HepG2 (cell line): Measurements from ENCODE around the gene GPBP1. TPM values are rescaled to one million over a fixed set of nuclear protein-coding genes. Genes with fewer than 3 reads are reported as not detected.

Experiments used
- BORCS8-MEF2B ChIP-seq: sonication (generic); formaldehyde crosslinking; IDR thresholded peaks from 2 replicates; pipeline ENCODE4 v1.8.0; 2022; ENCODE audit warnings: mild to moderate bottlenecking, missing genetic modification reagents
- CEBPB ChIP-seq: IDR thresholded peaks from 2 replicates; pipeline ENCODE4 v1.6.1; 2011; ENCODE audit warnings: low read depth, low read length, improper control_type of control experiment, borderline replicate concordance
- EHMT2 ChIP-seq: fragments of 200-600 bp; sonication (generic); IDR thresholded peaks from 2 replicates; pipeline ENCODE4 v1.7.0; 2017; ENCODE audit warnings: antibody characterized with exemption, low read depth, low read length, borderline replicate concordance
- FOXA1 ChIP-seq, 2 experiments: fragments of 450-650 bp in 1 of 2; sonication (generic) in 1 of 2; formaldehyde crosslinking in 1 of 2; IDR thresholded peaks; 2 replicates each; pipeline versions ENCODE4 v1.4.0 to v1.6.1; 2016 to 2020; ENCODE audit warnings: missing genetic modification reagents in 1 of 2
- HNRNPK ChIP-seq: fragments of 200-400 bp; formaldehyde crosslinking; IDR thresholded peaks from 2 replicates; pipeline ENCODE4 v1.6.1; 2018; ENCODE audit warnings: low read length, low read depth, moderate library complexity, mild to moderate bottlenecking; ENCODE audit not compliant: poor library complexity, severe bottlenecking
- IRX3 ChIP-seq: sonication (generic); formaldehyde crosslinking; IDR thresholded peaks from 2 replicates; pipeline ENCODE4 v1.8.1; 2023; ENCODE audit warnings: mild to moderate bottlenecking, low read depth, missing genetic modification reagents, borderline replicate concordance
- MIER2 ChIP-seq: IDR thresholded peaks from 2 replicates; pipeline ENCODE4 v1.6.1; 2016; ENCODE audit warnings: missing biosample characterization, missing genetic modification reagents
- ONECUT2 ChIP-seq: sonication (generic); formaldehyde crosslinking; IDR thresholded peaks from 2 replicates; pipeline ENCODE4 v1.4.0; 2020; ENCODE audit warnings: missing genetic modification reagents
- PREB ChIP-seq: sonication (generic); formaldehyde crosslinking; IDR thresholded peaks from 2 replicates; pipeline ENCODE4 v1.4.0; 2020; ENCODE audit warnings: missing genetic modification reagents
- SNAPC2 ChIP-seq: sonication (generic); formaldehyde crosslinking; IDR thresholded peaks from 2 replicates; pipeline ENCODE4 v1.8.1; 2022; ENCODE audit warnings: mild to moderate bottlenecking, missing genetic modification reagents
- SP2 ChIP-seq: sonication (generic); formaldehyde crosslinking; IDR thresholded peaks from 2 replicates; pipeline ENCODE4 v1.5.1; 2020; ENCODE audit warnings: mild to moderate bottlenecking, missing genetic modification reagents
- TRIM22 ChIP-seq: fragments of 450-650 bp; IDR thresholded peaks from 2 replicates; pipeline ENCODE4 v1.6.1; 2017
- YY1 ChIP-seq: IDR thresholded peaks from 2 replicates; pipeline ENCODE4 v1.6.1; 2011; ENCODE audit warnings: low read length, low read depth, moderate library complexity, mild to moderate bottlenecking; ENCODE audit not compliant: insufficient read depth, insufficient replicate concordance
- ZFP36L2 ChIP-seq: sonication (generic); formaldehyde crosslinking; IDR thresholded peaks from 2 replicates; pipeline ENCODE4 v1.4.0; 2020; ENCODE audit warnings: missing genetic modification reagents
- ZNF143 ChIP-seq: sonication (generic); formaldehyde crosslinking; IDR thresholded peaks from 2 replicates; pipeline ENCODE4 v1.4.0; 2020; ENCODE audit warnings: missing genetic modification reagents
- ZNF24 ChIP-seq: fragments of 450-650 bp; IDR thresholded peaks from 2 replicates; pipeline ENCODE4 v1.6.1; 2017; ENCODE audit warnings: antibody characterized with exemption, mild to moderate bottlenecking
- ZNF276 ChIP-seq: sonication (generic); formaldehyde crosslinking; IDR thresholded peaks from 2 replicates; pipeline ENCODE4 v1.4.0; 2020; ENCODE audit warnings: mild to moderate bottlenecking, low read depth, missing genetic modification reagents
- ZNF33A ChIP-seq: sonication (generic); formaldehyde crosslinking; IDR thresholded peaks from 2 replicates; pipeline ENCODE4 v1.5.1; 2020; ENCODE audit warnings: missing genetic modification reagents, mild to moderate bottlenecking, moderate library complexity, borderline replicate concordance
- ZNF629 ChIP-seq: sonication (generic); formaldehyde crosslinking; conservative IDR thresholded peaks from 2 replicates; pipeline ENCODE4 v1.5.0; 2020; ENCODE audit warnings: missing genetic modification reagents
- ZNF704 ChIP-seq: sonication (generic); formaldehyde crosslinking; IDR thresholded peaks from 2 replicates; pipeline ENCODE4 v1.8.1; 2023; ENCODE audit warnings: mild to moderate bottlenecking, inconsistent platforms, moderate library complexity, missing genetic modification reagents, borderline replicate concordance
- ZNF770 ChIP-seq: sonication (generic); formaldehyde crosslinking; IDR thresholded peaks from 2 replicates; pipeline ENCODE4 v1.5.0; 2020; ENCODE audit warnings: mild to moderate bottlenecking, missing genetic modification reagents
- ZSCAN20 ChIP-seq: sonication (generic); formaldehyde crosslinking; IDR thresholded peaks from 2 replicates; pipeline ENCODE4 v1.4.0; 2020; ENCODE audit warnings: missing genetic modification reagents, mild to moderate bottlenecking, borderline replicate concordance
- polyA plus RNA-seq, 8 experiments: library from polyadenylated mRNA; depleted of rRNA in 3 of 8; stranded (reverse) in 7 of 8; unstranded in 1 of 8; fragments of >200 nt; fragmentation: Illumina TruSeq in 4 of 8; extraction: Trizol in 4 of 8; gene quantifications; 2 replicates each; pipeline versions ENCODE4 v1.2.1 to v1.2.3, GENCODE V29; 2011 to 2016; ENCODE audit warnings: low read depth in 4 of 8, missing spikeins in 1 of 8, mixed read lengths in 1 of 8; ENCODE audit not compliant: insufficient read depth in 1 of 8
- total RNA-seq, 5 experiments: library from RNA; depleted of rRNA; stranded (reverse); fragments of >200 nt; fragmentation: Illumina TruSeq; extraction: Trizol; gene quantifications; 2 replicates each; pipeline ENCODE4 v1.2.3, GENCODE V29; 2016; ENCODE audit warnings: low read depth in 1 of 5

The GPBP1 gene
- total and polyA plus RNA-seq, 2 of the 13 experiments (the other 11 are each of a cell fraction or from before 2014, with no cell fraction given), result 27.1 to 72.2 TPM

GRCh38 chr5:57174128-57174889 is 450 bp downstream of the GPBP1 start (continued):
- TF ChIP-seq ZNF770 (CRISPR knock-in tag), result no peak
- no peak for TF ChIP-seq IRX3 (CRISPR knock-in tag)
- TF ChIP-seq ZNF629 (CRISPR knock-in tag), result no peak
- TF ChIP-seq PREB (CRISPR knock-in tag), result no peak
- no peak for TF ChIP-seq CEBPB
- no peak; the same call in 1 of the 2 replicates for TF ChIP-seq SP2 (CRISPR knock-in tag)
- no peak for TF ChIP-seq FOXA1 (IDR thresholded peaks at IDR 0.05)
- TF ChIP-seq FOXA1 (CRISPR knock-in tag; IDR thresholded peaks at IDR 0.05), result no peak
- no peak for TF ChIP-seq ONECUT2 (CRISPR knock-in tag)
- no peak for TF ChIP-seq TRIM22
- no peak; the same call in 1 of the 2 replicates for TF ChIP-seq ZNF704 (CRISPR knock-in tag)
- no peak for TF ChIP-seq ZFP36L2 (CRISPR knock-in tag)
- no peak for TF ChIP-seq YY1
- TF ChIP-seq EHMT2, result no peak
- peak; percentile 27 for TF ChIP-seq HNRNPK
- no peak for TF ChIP-seq ZNF276
- no peak for TF ChIP-seq ZNF143 (CRISPR knock-in tag)
- TF ChIP-seq MIER2 (CRISPR knock-in tag), result no peak
- no peak for TF ChIP-seq ZNF24
- TF ChIP-seq SNAPC2 (CRISPR knock-in tag), result no peak
- TF ChIP-seq BORCS8-MEF2B (CRISPR knock-in tag), result no peak
- TF ChIP-seq ZSCAN20 (CRISPR knock-in tag), result no peak
- no peak for TF ChIP-seq ZNF33A
